Stimulated activated CD8-positive, alpha-beta memory T cell treated with anti-CD3 and anti-CD28 coated beads, Interleukin-15, amount 100 ng/mL, for 1 hour (primary cell): ENCODE data around the gene NARS2.

ENCODE experiments used
- DNase-seq: peaks from one replicate; pipeline ENCODE4 v3.0.0-alpha.2; 2020; ENCODE audit warnings: low read depth

NARS2 gene

GRCh38 chr11:78432058-78432515, 142.6 kb downstream of the NARS2 start:
- DNase-seq, result no peak

GRCh38 chr11:78429660-78430059, 145.0 kb downstream of the NARS2 start:
- no peak for DNase-seq

- no peak for DNase-seq
Measured at GRCh38 chr11:78429209-78429608, 145.5 kb downstream of the NARS2 start.

GRCh38 chr11:78428773-78429172, 145.9 kb downstream of the NARS2 start:
- DNase-seq, result no peak

GRCh38 chr11:78428266-78428636, 146.4 kb downstream of the NARS2 start:
- no peak for DNase-seq

- no peak for DNase-seq
Measured at GRCh38 chr11:78427615-78428265, 146.9 kb downstream of the NARS2 start.

GRCh38 chr11:78426845-78427244, 147.8 kb downstream of the NARS2 start:
- no peak for DNase-seq

GRCh38 chr11:78425399-78426070, 149.1 kb downstream of the NARS2 start:
- DNase-seq, result no peak

GRCh38 chr11:78424334-78425270, 150.1 kb downstream of the NARS2 start:
- DNase-seq, result no peak

GRCh38 chr11:78423241-78423640, 151.4 kb downstream of the NARS2 start:
- no peak for DNase-seq

GRCh38 chr11:78420796-78421209, 153.9 kb downstream of the NARS2 start:
- DNase-seq, result no peak

GRCh38 chr11:78420255-78420764, 154.4 kb downstream of the NARS2 start:
- DNase-seq, result peak; percentile 25

- no peak for DNase-seq
Measured at GRCh38 chr11:78419327-78419726, 155.3 kb downstream of the NARS2 start.

- DNase-seq, result no peak
Measured at GRCh38 chr11:78418584-78419211, 156.0 kb downstream of the NARS2 start.

GRCh38 chr11:78417888-78418583, 156.6 kb downstream of the NARS2 start:
- peak; percentile 39 for DNase-seq

GRCh38 chr11:78417175-78417887, 157.3 kb downstream of the NARS2 start, which contains the start of gene GAB2:
TSS of gene GAB2 (minus strand) at chr11:78417820. CDS start at chr11:78417720, 100 bp downstream.
- DNase-seq, result no peak

GRCh38 chr11:78416285-78417174, 158.1 kb downstream of the NARS2 start:
- peak; percentile 62 for DNase-seq

GRCh38 chr11:78415338-78415737, 159.3 kb downstream of the NARS2 start:
- DNase-seq, result no peak

- DNase-seq, result no peak
Measured at GRCh38 chr11:78414321-78415051, 160.2 kb downstream of the NARS2 start.
